Osteoblast (primary cell): Measurements from ENCODE around the gene CST7. TPM values are rescaled to one million over a fixed set of nuclear protein-coding genes. Genes with fewer than 3 reads are reported as not detected.

ENCODE experiments used
- DNase-seq: peaks from one replicate; pipeline ENCODE4 v3.0.0; 2011; ENCODE audit warnings: low spot score, mixed read lengths; ENCODE audit not compliant: insufficient read length; ENCODE audit errors: missing footprints
- H2AFZ ChIP-seq: 2 replicates; pipeline ENCODE4 v1.6.0; 2011; ENCODE audit warnings: mild to moderate bottlenecking, low read length
- H3K27ac ChIP-seq: 2 replicates; pipeline ENCODE4 v1.5.1; 2011; ENCODE audit warnings: mild to moderate bottlenecking, low read depth, low read length, moderate library complexity
- H3K27me3 ChIP-seq: 2 replicates; pipeline ENCODE4 v1.6.0; 2012; ENCODE audit warnings: mild to moderate bottlenecking, control low read depth, inconsistent platforms, low read length, moderate library complexity; ENCODE audit not compliant: insufficient read depth
- H3K36me3 ChIP-seq: 2 replicates; pipeline ENCODE4 v1.5.1; 2011; ENCODE audit warnings: mild to moderate bottlenecking, low read length, control low read depth, moderate library complexity; ENCODE audit not compliant: insufficient read depth
- H3K4me1 ChIP-seq: 2 replicates; pipeline ENCODE4 v1.5.1; 2011; ENCODE audit warnings: mild to moderate bottlenecking, low read length, control low read depth, moderate library complexity; ENCODE audit not compliant: insufficient read depth
- H3K4me2 ChIP-seq: 2 replicates; pipeline ENCODE4 v1.6.0; 2011; ENCODE audit warnings: mild to moderate bottlenecking, low read length; ENCODE audit not compliant: insufficient read depth
- H3K4me3 ChIP-seq: fragments of 200-600 bp; sonication (generic); 3 replicates; pipeline ENCODE4 v1.5.1; 2012; ENCODE audit warnings: mild to moderate bottlenecking, low read length, inconsistent platforms; ENCODE audit not compliant: insufficient read depth
- H3K79me2 ChIP-seq: 2 replicates; pipeline ENCODE4 v1.6.0; 2012; ENCODE audit warnings: mild to moderate bottlenecking, low read length, control low read depth, inconsistent platforms; ENCODE audit not compliant: insufficient read depth
- H3K9me3 ChIP-seq: 2 replicates; pipeline ENCODE4 v1.5.1; 2011; ENCODE audit warnings: low read depth, low read length, control low read depth
- H4K20me1 ChIP-seq: 2 replicates; pipeline ENCODE4 v1.6.0; 2012; ENCODE audit warnings: mild to moderate bottlenecking, low read length, control low read depth; ENCODE audit not compliant: insufficient read depth
- total RNA-seq: library from RNA; depleted of rRNA; stranded (reverse); fragments of >200 nt; gene quantifications from 2 replicates; pipeline ENCODE4 v1.2.3, GENCODE V29; 2012
- TF ChIP-seq, protein P1 (sequence below): IDR thresholded peaks from 2 replicates; pipeline ENCODE4 v1.5.1; 2011; ENCODE audit warnings: mild to moderate bottlenecking, low read depth, low read length, moderate library complexity; ENCODE audit errors: extremely low read depth

The CST7 gene
- total RNA-seq, 1 donor = not detected

DNA sequence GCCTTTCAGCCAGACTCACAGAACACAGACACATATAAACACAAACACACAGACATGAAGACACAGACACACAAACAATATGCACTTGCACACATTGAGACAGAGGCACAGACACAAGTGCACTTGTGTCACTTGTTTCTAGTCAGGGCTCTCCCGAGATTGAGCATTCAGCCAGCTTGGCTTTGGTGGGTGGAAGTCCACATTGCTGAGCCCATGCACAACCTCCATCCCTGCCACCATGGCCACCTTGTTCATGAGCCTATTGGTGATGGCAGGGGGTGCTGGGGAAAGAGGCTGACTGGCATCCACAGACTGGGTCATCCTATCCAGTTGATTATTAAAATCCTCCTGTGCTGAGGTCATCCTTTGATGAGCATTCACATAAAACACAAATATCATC, 11.5 kb upstream of the CST7 start:
- Histone ChIP-seq H4K20me1 (no peaks in the 10 kb centered on the region), H3K27ac (no peak overlapping the region), H3K36me3 (no peaks in the 10 kb centered on the region), H3K27me3 (no peaks in the 10 kb centered on the region), H3K4me1 (no peaks in the 10 kb centered on the region), H3K4me3 (no peak overlapping the region), H3K4me2 (no peak overlapping the region), H2AFZ (no peak overlapping the region), H3K9me3 (no peaks in the 10 kb centered on the region), H3K79me2 (no peaks in the 10 kb centered on the region)
- TF ChIP-seq, protein P1, sequence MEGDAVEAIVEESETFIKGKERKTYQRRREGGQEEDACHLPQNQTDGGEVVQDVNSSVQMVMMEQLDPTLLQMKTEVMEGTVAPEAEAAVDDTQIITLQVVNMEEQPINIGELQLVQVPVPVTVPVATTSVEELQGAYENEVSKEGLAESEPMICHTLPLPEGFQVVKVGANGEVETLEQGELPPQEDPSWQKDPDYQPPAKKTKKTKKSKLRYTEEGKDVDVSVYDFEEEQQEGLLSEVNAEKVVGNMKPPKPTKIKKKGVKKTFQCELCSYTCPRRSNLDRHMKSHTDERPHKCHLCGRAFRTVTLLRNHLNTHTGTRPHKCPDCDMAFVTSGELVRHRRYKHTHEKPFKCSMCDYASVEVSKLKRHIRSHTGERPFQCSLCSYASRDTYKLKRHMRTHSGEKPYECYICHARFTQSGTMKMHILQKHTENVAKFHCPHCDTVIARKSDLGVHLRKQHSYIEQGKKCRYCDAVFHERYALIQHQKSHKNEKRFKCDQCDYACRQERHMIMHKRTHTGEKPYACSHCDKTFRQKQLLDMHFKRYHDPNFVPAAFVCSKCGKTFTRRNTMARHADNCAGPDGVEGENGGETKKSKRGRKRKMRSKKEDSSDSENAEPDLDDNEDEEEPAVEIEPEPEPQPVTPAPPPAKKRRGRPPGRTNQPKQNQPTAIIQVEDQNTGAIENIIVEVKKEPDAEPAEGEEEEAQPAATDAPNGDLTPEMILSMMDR = no peak
- DNase-seq = no peak

DNA sequence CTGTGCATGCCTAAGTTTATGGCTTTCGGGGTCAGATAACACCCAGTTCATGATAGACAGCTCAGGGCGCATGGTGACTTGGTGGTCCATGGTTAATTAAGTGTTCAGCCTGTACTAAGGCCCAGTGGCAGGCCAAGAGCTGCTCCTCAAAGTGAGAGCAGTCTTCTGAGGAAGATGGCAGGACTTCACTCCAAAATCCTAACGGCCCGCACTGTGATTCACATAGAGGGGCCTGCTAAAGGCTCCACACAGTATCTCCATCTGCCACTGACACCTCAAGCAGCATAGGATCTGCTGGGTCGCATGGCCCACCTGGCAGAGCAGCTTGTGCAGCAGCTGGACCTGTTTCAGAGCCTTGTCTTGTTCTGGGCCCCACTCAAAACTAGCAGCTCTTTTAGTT, 10.6 kb upstream of the CST7 start:
- no peaks in the 10 kb centered on the region for H3K27me3 ChIP-seq
- DNase-seq = no peak
- no peaks in the 10 kb centered on the region for H3K79me2 ChIP-seq
- no peaks in the 10 kb centered on the region for H3K4me1 ChIP-seq
- no peak overlapping the region for H3K4me3 ChIP-seq
- no peaks in the 10 kb centered on the region for H4K20me1 ChIP-seq
- H3K9me3 ChIP-seq = no peaks in the 10 kb centered on the region
- no peaks in the 10 kb centered on the region for H3K36me3 ChIP-seq
- H2AFZ ChIP-seq = no peak overlapping the region
- no peak overlapping the region for H3K4me2 ChIP-seq
- no peak overlapping the region for H3K27ac ChIP-seq
- TF ChIP-seq, protein P1 = no peak

DNA sequence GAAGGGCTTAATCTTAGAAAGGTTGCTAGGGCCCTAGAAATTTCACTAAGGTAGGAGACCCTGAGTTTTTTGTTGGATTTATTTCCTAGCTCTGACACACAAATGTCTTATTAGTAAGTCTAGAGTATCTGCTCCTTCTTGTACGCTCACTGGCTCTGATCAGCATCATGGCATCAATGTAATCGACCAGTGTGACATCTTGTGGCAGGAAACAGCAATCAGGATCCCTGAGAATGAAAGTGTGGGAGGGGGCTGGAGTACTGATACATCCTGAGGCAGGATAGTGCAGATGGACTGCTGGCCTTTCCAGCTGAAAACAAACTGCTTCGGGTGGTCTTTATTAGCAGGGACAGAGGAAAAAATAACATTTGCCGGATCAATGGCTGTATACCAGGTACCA, 10.0 kb upstream of the CST7 start:
- Histone ChIP-seq H3K79me2 (no peaks in the 10 kb centered on the region), H3K36me3 (no peaks in the 10 kb centered on the region), H3K27ac (no peak overlapping the region), H4K20me1 (no peaks in the 10 kb centered on the region), H3K27me3 (no peaks in the 10 kb centered on the region), H3K9me3 (no peaks in the 10 kb centered on the region), H3K4me1 (no peaks in the 10 kb centered on the region), H3K4me2 (no peak overlapping the region), H2AFZ (no peak overlapping the region), H3K4me3 (no peak overlapping the region)
- no peak for DNase-seq
- TF ChIP-seq, protein P1 = no peak

GRCh38 chr20:24942679-24943078, 6.4 kb upstream of the CST7 start:
- Histone ChIP-seq H3K4me2 (no peak overlapping the region), H4K20me1 (no peaks in the 10 kb centered on the region), H3K4me3 (no peak overlapping the region), H3K79me2 (no peaks in the 10 kb centered on the region), H3K9me3 (no peaks in the 10 kb centered on the region), H2AFZ (no peak overlapping the region), H3K4me1 (no peaks in the 10 kb centered on the region), H3K27ac (no peak overlapping the region), H3K36me3 (no peaks in the 10 kb centered on the region), H3K27me3 (no peaks in the 10 kb centered on the region)
- TF ChIP-seq, protein P1 = no peak
- DNase-seq = no peak
